Activated naive CD4-positive, alpha-beta T cell treated with anti-CD3 and anti-CD28 coated beads for 36 hours (primary cell): ENCODE measurements around the gene CDK11A. TPM values are rescaled to one million over a fixed set of nuclear protein-coding genes. Genes with fewer than 3 reads are reported as not detected.
A peak's percentile ranks its signal among the peaks of the same experiment; 100 is the strongest.
"Not testable (repeated sequence)": the region's sequence is repeated elsewhere in the genome, so short reads cannot be mapped to it uniquely, and the experiment has no call there.

Source experiments
- CTCF ChIA-PET: fragments of 350-600 bp; sonication (Branson Sonifier 250); formaldehyde crosslinking; loops from one replicate; lab custom pipeline; 2021; ENCODE audit warnings: antibody characterized with exemption; lab: Charles Lee
- DNase-seq: peaks from one replicate; pipeline ENCODE4 v3.0.0-alpha.2; 2020
- H3K27ac Mint-ChIP-seq: one replicate; pipeline ENCODE4 v1.8.0; 2021; ENCODE audit warnings: mild to moderate bottlenecking, mixed read lengths
- H3K27me3 Mint-ChIP-seq: one replicate; pipeline ENCODE4 v1.8.0; 2021; ENCODE audit warnings: low read depth, mixed read lengths
- H3K36me3 Mint-ChIP-seq: one replicate; pipeline ENCODE4 v1.8.0; 2021; ENCODE audit warnings: low read depth, mixed read lengths
- H3K4me1 Mint-ChIP-seq: one replicate; pipeline ENCODE4 v1.8.0; 2021; ENCODE audit warnings: low read depth, mixed read lengths
- H3K4me3 Mint-ChIP-seq: one replicate; pipeline ENCODE4 v1.8.0; 2021; ENCODE audit warnings: mild to moderate bottlenecking, moderate library complexity, mixed read lengths
- H3K9me3 Mint-ChIP-seq: one replicate; pipeline ENCODE4 v1.8.0; 2021; ENCODE audit warnings: mixed read lengths
- intact Hi-C: fragments of 100-400 bp; cut with micrococcal nuclease; formaldehyde crosslinking; loops from one replicate; pipeline ENCODE4 v1.15.1; 2023
- total RNA-seq, 2 experiments: library from RNA; stranded (reverse); gene quantifications; one replicate each; pipeline ENCODE4 v1.2.3, GENCODE V29; 2021

CDK11A gene
- total RNA-seq, 2 experiments from 2014 or later: 58.0 to 60.3 TPM

GRCh38 chr1:1670866-1671265 is 53.3 kb downstream of the CDK11A start:
- CTCF ChIA-PET: no interaction called here
- Mint-ChIP-seq H3K9me3 (no peaks in the 10 kb centered on the region), H3K4me1 (no peaks in the 10 kb centered on the region), H3K27ac (no peak overlapping the region), H3K4me3 (no peak overlapping the region), H3K36me3 (peaks cover 5% of the 10 kb centered on the region), H3K27me3 (no peaks in the 10 kb centered on the region)
- no peak for DNase-seq
- intact Hi-C loops: no loop called here

- Mint-ChIP-seq H3K4me1 (no peaks in the 10 kb centered on the region), H3K27me3 (no peaks in the 10 kb centered on the region), H3K4me3 (no peak overlapping the region), H3K36me3 (peaks cover 5% of the 10 kb centered on the region), H3K9me3 (no peaks in the 10 kb centered on the region), H3K27ac (no peak overlapping the region)
- intact Hi-C loops: no loop called here
- DNase-seq: no peak
- CTCF ChIA-PET: interaction anchor here (0.7 kb wide), 1 partner anchor 622 kb away, joined by 3 read pairs; no protein-coding TSS in a partner anchor
Observed at GRCh38 chr1:1669468-1670440, 54.4 kb downstream of the CDK11A start.

- Mint-ChIP-seq H3K4me1 (peaks cover 3% of the 10 kb centered on the region), H3K4me3 (no peak overlapping the region), H3K36me3 (peaks cover 3% of the 10 kb centered on the region), H3K9me3 (no peaks in the 10 kb centered on the region), H3K27me3 (no peaks in the 10 kb centered on the region), H3K27ac (no peak overlapping the region)
- DNase-seq: no peak
- CTCF ChIA-PET: interaction anchor here (1.7 kb wide), 1 partner anchor 12 kb away, joined by 9 read pairs; no protein-coding TSS in a partner anchor
- intact Hi-C loops: no loop called here
Observed at GRCh38 chr1:1666526-1666925, 57.6 kb downstream of the CDK11A start.

GRCh38 chr1:1665815-1666251 is 58.3 kb downstream of the CDK11A start:
- intact Hi-C loops: no loop called here
- CTCF ChIA-PET: interaction anchor here (1.3 to 1.7 kb wide), 2 partner anchors 12 to 107 kb away, joined by 3 to 9 read pairs; no protein-coding TSS in a partner anchor
- H3K4me3 Mint-ChIP-seq: no peak overlapping the region
- peak; percentile 31 for DNase-seq
- H3K27ac Mint-ChIP-seq: no peak overlapping the region
- peaks cover 3% of the 10 kb centered on the region for H3K36me3 Mint-ChIP-seq
- H3K9me3 Mint-ChIP-seq: no peaks in the 10 kb centered on the region
- peaks cover 3% of the 10 kb centered on the region for H3K4me1 Mint-ChIP-seq
- no peaks in the 10 kb centered on the region for H3K27me3 Mint-ChIP-seq

GRCh38 chr1:1664941-1665814 is 59.0 kb downstream of the CDK11A start:
- H3K4me3 Mint-ChIP-seq: no peak overlapping the region
- no peak overlapping the region for H3K27ac Mint-ChIP-seq
- H3K27me3 Mint-ChIP-seq: no peaks in the 10 kb centered on the region
- CTCF ChIA-PET: interaction anchor here (1.3 to 1.7 kb wide), 2 partner anchors 13 to 106 kb away, joined by 3 to 9 read pairs; no protein-coding TSS in a partner anchor
- DNase-seq: no peak
- intact Hi-C loops: no loop called here
- H3K36me3 Mint-ChIP-seq: peaks cover 3% of the 10 kb centered on the region
- no peaks in the 10 kb centered on the region for H3K9me3 Mint-ChIP-seq
- H3K4me1 Mint-ChIP-seq: peaks cover 3% of the 10 kb centered on the region

- CTCF ChIA-PET, H3K27ac Mint-ChIP-seq, H3K36me3 Mint-ChIP-seq, H3K9me3 Mint-ChIP-seq, H3K4me3 Mint-ChIP-seq, H3K4me1 Mint-ChIP-seq, DNase-seq, intact Hi-C loops, H3K27me3 Mint-ChIP-seq: not testable (repeated sequence)
Observed at GRCh38 chr1:1664318-1664717, 59.8 kb downstream of the CDK11A start.

- H3K27me3 Mint-ChIP-seq, H3K36me3 Mint-ChIP-seq, DNase-seq, H3K4me1 Mint-ChIP-seq, H3K4me3 Mint-ChIP-seq, CTCF ChIA-PET, H3K27ac Mint-ChIP-seq, H3K9me3 Mint-ChIP-seq, intact Hi-C loops: not testable (repeated sequence)
Observed at GRCh38 chr1:1662830-1663560, 61.2 kb downstream of the CDK11A start.

- CTCF ChIA-PET, H3K9me3 Mint-ChIP-seq, H3K36me3 Mint-ChIP-seq, H3K4me3 Mint-ChIP-seq, DNase-seq, H3K27me3 Mint-ChIP-seq, intact Hi-C loops, H3K27ac Mint-ChIP-seq, H3K4me1 Mint-ChIP-seq: not testable (repeated sequence)
Observed at GRCh38 chr1:1662392-1662791, 61.8 kb downstream of the CDK11A start.

GRCh38 chr1:1658583-1659549 is 65.3 kb downstream of the CDK11A start, which contains the start of gene CDK11B:
TSS of gene CDK11B (minus strand) at chr1:1659004. CDS start at chr1:1657485, 1,519 bp downstream.
- H3K27me3 Mint-ChIP-seq, H3K36me3 Mint-ChIP-seq, H3K9me3 Mint-ChIP-seq, CTCF ChIA-PET, H3K4me1 Mint-ChIP-seq: not testable (repeated sequence)
- Mint-ChIP-seq H3K4me3 (peak within 1 kb of the TSS; percentile 90), H3K27ac (peak within 1 kb of the TSS; percentile 100)
- intact Hi-C loops: loop anchor here (1.0 to 5.0 kb wide), 3 partner anchors 44 to 85 kb away; partner anchors contain the start of genes CDK11A, MIB2 and SSU72
- DNase-seq: peak; percentile 96
